Lower lobe of right lung (tissue), 2 donors: ENCODE results near the gene OR5AU1. TPM values are rescaled to one million over a fixed set of nuclear protein-coding genes. Genes with fewer than 3 reads are reported as not detected.

Experiments used
- ATAC-seq, 2 donors: fragments of 200-7000 bp; cut with Tn5 transposase; one replicate each; pipeline ENCODE4 v1.9.1; 2020 to 2022; ENCODE audit warnings: mild to moderate bottlenecking in 2 of 2, moderate library complexity in 2 of 2
- DNase-seq: peaks from one replicate; pipeline ENCODE4 v3.0.0-alpha.2; 2020
- H3K27ac ChIP-seq: fragments of 200-600 bp; one replicate; pipeline ENCODE4 v1.8.0; 2022
- H3K27me3 ChIP-seq: fragments of 200-600 bp; one replicate; pipeline ENCODE4 v1.8.0; 2022; ENCODE audit warnings: low read depth
- H3K36me3 ChIP-seq: fragments of 200-600 bp; one replicate; pipeline ENCODE4 v1.8.0; 2022; ENCODE audit warnings: mild to moderate bottlenecking
- H3K4me1 ChIP-seq: fragments of 200-600 bp; one replicate; pipeline ENCODE4 v1.8.0; 2022
- H3K4me3 ChIP-seq: fragments of 200-600 bp; one replicate; pipeline ENCODE4 v1.8.0; 2022; ENCODE audit warnings: mild to moderate bottlenecking
- H3K9me3 ChIP-seq: fragments of 200-600 bp; one replicate; pipeline ENCODE4 v1.8.0; 2022
- CTCF ChIP-seq: fragments of 200-600 bp; IDR thresholded peaks from one replicate; pipeline ENCODE4 v1.8.0; 2022; ENCODE audit warnings: antibody characterized with exemption, mild to moderate bottlenecking
- intact Hi-C: fragments of 100-400 bp; cut with DNase I; formaldehyde crosslinking; loops from one replicate; pipeline ENCODE4 v1.11.0; 2022
- total RNA-seq: library from RNA; stranded (reverse); fragmentation: NEBNext Ultra II Directional; extraction: Animal tissue kit (Norgen Biotek cat#: 25700); gene quantifications from one replicate; pipeline ENCODE4 v1.2.1, GENCODE V29; 2021
- donor health status: DM: no; HTN: yes; CAD: no; lungs with severe emphysema.

OR5AU1 gene
- total RNA-seq, 1 donor from 2014 or later, result not detected

GRCh38 chr14:21191261-21191808 is 35.5 kb upstream of the OR5AU1 start:
- intact Hi-C loops, result no loop called here
- H3K4me3 ChIP-seq, result peak overlapping the region; percentile 49

GRCh38 chr14:21185491-21185890 is 29.6 kb upstream of the OR5AU1 start:
- Histone ChIP-seq H3K9me3 (peaks cover 4% of the 10 kb centered on the region), H3K27ac (no peak overlapping the region), H3K27me3 (no peaks in the 10 kb centered on the region), H3K36me3 (no peaks in the 10 kb centered on the region), H3K4me3 (no peak overlapping the region), H3K4me1 (no peaks in the 10 kb centered on the region)
- DNase-seq (no peak), ATAC-seq (no peak)
- TF ChIP-seq CTCF, result no peak
- intact Hi-C loops, result no loop called here

More at GRCh38 chr14:21191261-21191808, 35.5 kb upstream of the OR5AU1 start:
- ATAC-seq, result no peak
- H3K27me3 ChIP-seq, result no peaks in the 10 kb centered on the region
- no peak for DNase-seq
- no peak overlapping the region for H3K27ac ChIP-seq
- H3K36me3 ChIP-seq, result no peaks in the 10 kb centered on the region
- H3K4me1 ChIP-seq, result peaks cover 14% of the 10 kb centered on the region
- no peak for TF ChIP-seq CTCF
- no peaks in the 10 kb centered on the region for H3K9me3 ChIP-seq

- no peak for DNase-seq
- no peaks in the 10 kb centered on the region for H3K27me3 ChIP-seq
- peaks cover 4% of the 10 kb centered on the region for H3K9me3 ChIP-seq
- TF ChIP-seq CTCF, result no peak
- no peaks in the 10 kb centered on the region for H3K36me3 ChIP-seq
- H3K27ac ChIP-seq, result no peak overlapping the region
- ATAC-seq, result no peak
- H3K4me3 ChIP-seq, result no peak overlapping the region
- H3K4me1 ChIP-seq, result no peaks in the 10 kb centered on the region
- intact Hi-C loops, result no loop called here
Measured at GRCh38 chr14:21184254-21184653, 28.4 kb upstream of the OR5AU1 start.

- Histone ChIP-seq H3K36me3 (no peaks in the 10 kb centered on the region), H3K27me3 (no peaks in the 10 kb centered on the region), H3K4me3 (no peak overlapping the region), H3K4me1 (no peaks in the 10 kb centered on the region), H3K27ac (no peak overlapping the region), H3K9me3 (peaks cover 4% of the 10 kb centered on the region)
- ATAC-seq, result no peak
- DNase-seq, result no peak
- TF ChIP-seq CTCF, result no peak
- intact Hi-C loops, result no loop called here
Measured at GRCh38 chr14:21182166-21182565, 26.3 kb upstream of the OR5AU1 start.

- Histone ChIP-seq H3K27ac (no peak overlapping the region), H3K27me3 (peaks cover 5% of the 10 kb centered on the region), H3K36me3 (no peaks in the 10 kb centered on the region), H3K4me3 (no peak overlapping the region), H3K4me1 (no peaks in the 10 kb centered on the region), H3K9me3 (no peaks in the 10 kb centered on the region)
- intact Hi-C loops, result no loop called here
- TF ChIP-seq CTCF, result no peak
- no peak for DNase-seq
- no peak for ATAC-seq
Measured at GRCh38 chr14:21171128-21171527, 15.3 kb upstream of the OR5AU1 start.
